GM12891 (cell line): Measurements from ENCODE around the gene PHF14.

ENCODE experiments used
- PAX5 ChIP-seq: IDR thresholded peaks from 2 replicates; pipeline ENCODE4 v1.6.1; 2011; ENCODE audit warnings: low read length, moderate library complexity, mild to moderate bottlenecking; ENCODE audit not compliant: insufficient read depth, severe bottlenecking
- POLR2A ChIP-seq: IDR thresholded peaks from 2 replicates; pipeline ENCODE4 v1.6.1; 2011; ENCODE audit warnings: low read depth, low read length, control low read depth
- POLR2AphosphoS5 ChIP-seq: IDR thresholded peaks from 2 replicates; pipeline ENCODE4 v1.6.1; 2011; ENCODE audit warnings: low read depth, low read length, control low read depth
- SPI1 ChIP-seq: IDR thresholded peaks from 2 replicates; pipeline ENCODE4 v1.6.1; 2011; ENCODE audit warnings: low read depth, low read length, control low read depth
- TAF1 ChIP-seq: IDR thresholded peaks from 2 replicates; pipeline ENCODE4 v1.6.1; 2011; ENCODE audit warnings: low read depth, low read length, control low read depth

DNA sequence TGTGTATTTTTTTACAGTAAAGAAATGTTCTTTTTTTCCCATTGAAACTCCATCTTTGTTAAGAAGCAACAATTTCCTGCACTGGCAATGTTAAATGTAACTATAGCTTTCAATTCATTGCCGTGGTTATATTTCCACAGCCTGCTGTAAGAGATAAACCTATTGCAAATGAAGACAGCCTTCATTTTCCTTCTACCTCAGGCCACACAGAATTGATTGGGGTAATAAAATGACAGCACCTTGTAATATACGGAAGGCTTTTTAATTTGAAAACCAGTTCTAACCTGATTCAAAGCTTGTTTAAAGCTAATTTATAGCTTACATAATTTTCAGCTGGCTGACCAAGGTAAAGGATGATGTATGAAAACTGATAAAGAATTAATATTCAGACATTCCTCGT lies 161.9 kb downstream of the PHF14 start:
- TF ChIP-seq POLR2A (no peak), POLR2AphosphoS5 (no peak), TAF1 (no peak), PAX5 (no peak), SPI1 (no peak)
